GM19043 (cell line): ENCODE measurements around the gene RNASE8.

Experiments used
- ATAC-seq: cut with Tn5 transposase; IDR thresholded peaks from one replicate; pipeline ENCODE4 v1.9.1; 2021; ENCODE audit warnings: low read depth; ENCODE audit not compliant: unreplicated experiment

RNASE8 gene

DNA sequence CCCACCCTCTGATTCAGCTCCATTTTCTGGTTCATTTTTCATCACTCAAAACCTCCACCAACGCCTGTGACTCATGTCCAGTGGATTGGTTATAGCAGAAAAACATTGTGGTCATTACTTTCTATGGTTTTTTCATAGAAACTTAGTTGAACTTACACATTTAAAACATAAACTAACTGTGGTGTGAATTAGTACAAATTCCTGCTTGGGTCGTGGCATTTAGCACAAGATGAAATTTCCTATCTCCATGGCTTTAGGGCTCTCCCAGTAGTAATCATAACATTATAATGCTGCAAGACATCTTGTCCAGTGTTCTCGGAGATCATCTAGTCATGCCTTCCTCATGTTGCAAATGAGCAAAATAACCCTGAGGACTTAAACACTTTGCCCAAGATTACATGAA, 8.3 kb upstream of the RNASE8 start:
- no peak for ATAC-seq

DNA sequence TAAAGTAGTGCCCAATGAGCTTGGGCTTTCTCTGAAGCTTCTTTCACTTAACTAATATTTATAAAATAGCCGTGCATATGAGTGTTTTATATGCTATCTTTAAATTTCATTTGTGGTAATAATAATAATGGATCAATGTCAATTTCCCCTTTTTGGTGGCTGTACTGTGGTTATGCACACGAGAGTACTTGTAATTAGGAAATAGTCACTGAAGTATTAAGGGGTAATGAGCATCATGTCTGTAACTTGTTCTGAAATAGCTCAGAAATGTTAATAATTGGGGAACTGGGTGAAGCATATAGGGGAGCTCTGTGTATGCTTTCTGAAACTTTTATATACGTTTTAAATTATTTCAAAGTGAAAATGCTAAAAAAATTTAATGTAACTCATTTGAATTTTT, 7.0 kb upstream of the RNASE8 start:
- ATAC-seq, result no peak

DNA sequence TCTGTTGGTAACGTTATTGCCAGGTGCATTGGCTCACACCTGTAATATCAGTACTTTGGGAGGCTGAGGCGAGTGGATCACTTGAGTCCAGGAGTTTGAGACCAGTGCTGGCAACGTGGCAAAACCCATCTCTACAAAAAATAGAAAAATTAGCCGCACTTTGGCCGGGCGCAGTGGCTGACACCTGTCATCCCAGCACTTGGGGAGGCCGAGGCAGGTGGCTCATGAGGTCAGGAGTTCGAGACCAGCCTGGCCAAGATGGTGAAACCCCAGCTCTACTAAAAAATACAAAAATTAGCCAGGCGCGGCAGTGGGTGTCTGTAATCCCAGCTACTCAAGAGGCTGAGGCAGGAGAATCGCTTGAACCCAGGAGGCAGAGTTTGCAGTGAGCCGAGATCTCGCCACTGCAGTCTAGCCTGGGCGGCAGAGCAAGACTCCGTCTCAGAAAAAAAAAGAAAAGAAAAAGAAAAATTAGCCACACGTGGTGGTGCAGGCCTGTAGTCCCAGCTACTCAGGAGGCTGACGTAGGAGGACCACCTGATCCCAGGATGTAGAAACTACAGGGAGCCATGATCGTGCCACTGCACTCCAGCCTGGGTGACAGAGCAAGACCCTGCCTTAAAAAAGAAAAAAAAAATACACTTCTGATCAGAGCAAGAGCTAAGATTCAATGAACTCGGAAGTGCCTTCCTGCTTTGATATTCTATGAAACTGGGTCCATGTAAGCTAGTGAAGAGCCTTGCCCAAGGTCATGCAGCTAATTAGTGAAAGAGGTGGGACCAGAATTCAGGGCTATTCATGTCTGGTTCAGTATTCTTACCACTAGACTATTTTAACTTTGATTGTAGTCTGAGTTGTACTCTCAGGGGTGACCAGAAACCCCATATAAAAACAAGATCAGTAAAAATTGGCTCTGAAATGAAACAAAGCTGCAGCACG, 4.2 kb upstream of the RNASE8 start:
- no peak for ATAC-seq

DNA sequence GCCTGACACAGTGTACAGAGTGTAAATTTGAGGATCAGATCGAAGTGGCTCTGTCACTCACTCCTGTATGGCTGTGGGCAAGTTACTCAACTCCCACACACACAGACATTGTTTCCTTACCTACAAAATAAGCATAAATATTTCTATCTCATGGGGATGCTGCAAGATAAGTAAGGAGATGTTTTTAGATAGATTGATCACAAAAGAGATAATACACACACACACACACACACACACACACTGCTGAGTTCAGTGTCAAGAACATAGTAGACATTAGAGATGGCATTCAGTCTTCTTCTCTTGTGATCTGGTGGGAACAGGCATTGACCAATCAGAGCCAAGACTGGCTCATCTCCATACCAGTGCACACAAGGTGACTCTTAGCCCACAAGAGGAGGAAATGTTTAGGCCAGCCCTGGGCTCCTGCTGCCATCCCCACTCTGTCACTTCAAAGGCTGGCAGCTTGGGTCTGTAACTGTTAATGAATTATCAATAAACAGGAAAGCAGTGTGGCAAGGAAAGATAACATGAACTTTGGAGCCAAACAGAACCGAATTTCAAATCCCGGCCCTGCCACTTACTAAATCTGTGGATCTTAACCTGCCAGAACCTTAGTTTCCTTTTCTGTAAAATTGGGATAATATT, 3.4 kb upstream of the RNASE8 start:
- ATAC-seq, result no peak

DNA sequence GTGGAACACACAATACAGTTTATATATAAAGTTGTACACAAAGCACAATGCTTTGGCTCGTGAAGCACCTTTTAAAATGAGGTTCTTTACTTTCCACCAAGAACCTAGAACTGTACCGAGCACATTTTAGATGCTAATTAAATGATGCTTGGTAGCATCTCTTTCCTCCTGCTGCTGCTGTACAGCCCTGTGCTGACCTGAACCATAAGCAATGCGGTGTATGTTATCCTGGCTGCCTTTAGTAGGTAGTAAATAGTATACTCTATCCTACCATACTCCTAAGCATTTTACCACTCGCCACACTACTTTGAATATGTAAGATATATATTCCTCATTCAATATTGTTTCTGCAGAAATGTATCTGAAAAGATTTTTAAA, 2.9 kb upstream of the RNASE8 start:
- no peak for ATAC-seq

DNA sequence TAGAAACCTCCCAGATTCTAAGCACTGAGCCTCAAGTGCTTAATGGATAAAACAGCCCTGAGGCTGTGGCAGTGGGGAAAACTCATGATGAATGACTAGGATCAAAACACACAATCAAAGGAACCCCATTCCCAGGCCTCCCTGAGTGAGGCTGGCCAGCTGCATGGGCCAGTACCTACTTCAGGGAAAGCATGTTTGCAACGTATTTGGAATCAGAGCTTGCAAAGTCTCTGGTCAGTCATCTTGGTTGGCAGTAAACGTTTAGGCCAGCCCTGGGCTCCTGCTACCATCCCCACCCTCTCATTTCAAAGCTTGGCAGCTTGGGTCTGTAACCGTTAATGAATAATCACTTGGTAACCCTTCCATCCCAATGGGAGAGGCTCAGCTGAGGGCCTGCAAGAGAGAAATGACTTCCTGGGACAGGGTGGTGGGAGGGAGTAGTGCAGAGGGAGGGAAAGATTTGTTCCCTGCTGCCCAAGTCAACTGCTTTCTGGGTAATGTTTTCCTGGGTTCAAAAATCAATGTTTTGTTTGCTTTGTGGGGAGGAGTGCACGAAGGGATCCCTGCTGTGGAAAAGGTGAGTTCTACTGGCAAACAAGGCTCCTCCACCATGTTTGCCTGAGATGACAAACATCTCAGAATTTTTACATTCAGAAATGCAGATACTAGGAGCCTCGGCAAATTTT, 2.0 kb upstream of the RNASE8 start:
- no peak for ATAC-seq

DNA sequence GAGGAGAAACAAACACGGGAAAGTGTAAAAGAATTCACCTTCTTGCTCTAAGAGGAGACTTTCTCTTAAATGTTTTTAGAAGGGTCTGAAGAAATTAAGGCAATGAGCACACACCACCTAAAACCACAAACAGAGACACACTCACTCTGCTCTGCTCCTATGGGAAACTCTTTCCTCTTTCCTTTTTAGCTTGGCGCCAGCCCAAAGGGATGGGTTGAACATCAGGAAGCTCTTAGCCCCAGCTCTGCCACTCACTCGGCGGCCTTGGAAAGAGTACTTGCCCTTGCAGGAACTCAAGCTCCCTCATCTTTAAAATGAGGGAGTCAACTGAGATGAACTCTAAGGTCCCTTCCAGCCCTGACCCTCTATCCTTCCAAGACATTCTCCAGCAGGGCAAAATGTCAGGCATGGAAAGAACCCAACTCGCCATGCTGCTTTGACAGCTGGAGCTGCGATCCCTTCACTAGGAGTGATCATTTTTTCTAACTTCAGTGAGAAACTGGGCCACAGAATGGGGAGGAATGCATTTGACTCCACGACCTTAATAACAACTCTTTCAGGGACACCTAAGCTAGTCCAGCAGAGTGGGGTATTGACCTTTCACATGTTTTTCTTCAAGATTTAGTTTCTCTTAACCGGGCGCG, 980 bp upstream of the RNASE8 start:
- no peak for ATAC-seq

DNA sequence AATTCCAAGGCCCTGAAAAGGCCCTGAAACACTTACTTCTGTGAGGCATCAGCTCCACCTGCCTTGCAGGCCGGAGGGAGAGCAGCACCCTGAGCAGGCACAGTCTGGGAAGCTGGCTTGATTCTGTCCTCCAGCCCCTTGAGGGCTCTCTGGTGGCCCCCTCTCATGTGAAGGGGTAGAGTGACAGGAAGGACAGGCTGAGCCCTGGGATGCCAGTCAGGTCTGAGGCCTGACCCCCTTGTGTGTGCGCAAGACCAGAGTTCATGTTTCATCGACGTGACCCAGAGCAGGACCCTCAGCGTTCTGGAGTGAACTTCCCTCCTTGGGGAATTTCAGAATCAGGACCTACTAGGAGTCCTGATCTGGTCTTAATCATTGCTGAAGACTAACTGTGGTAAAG, 1.3 kb downstream of the RNASE8 start:
- ATAC-seq, result no peak

DNA sequence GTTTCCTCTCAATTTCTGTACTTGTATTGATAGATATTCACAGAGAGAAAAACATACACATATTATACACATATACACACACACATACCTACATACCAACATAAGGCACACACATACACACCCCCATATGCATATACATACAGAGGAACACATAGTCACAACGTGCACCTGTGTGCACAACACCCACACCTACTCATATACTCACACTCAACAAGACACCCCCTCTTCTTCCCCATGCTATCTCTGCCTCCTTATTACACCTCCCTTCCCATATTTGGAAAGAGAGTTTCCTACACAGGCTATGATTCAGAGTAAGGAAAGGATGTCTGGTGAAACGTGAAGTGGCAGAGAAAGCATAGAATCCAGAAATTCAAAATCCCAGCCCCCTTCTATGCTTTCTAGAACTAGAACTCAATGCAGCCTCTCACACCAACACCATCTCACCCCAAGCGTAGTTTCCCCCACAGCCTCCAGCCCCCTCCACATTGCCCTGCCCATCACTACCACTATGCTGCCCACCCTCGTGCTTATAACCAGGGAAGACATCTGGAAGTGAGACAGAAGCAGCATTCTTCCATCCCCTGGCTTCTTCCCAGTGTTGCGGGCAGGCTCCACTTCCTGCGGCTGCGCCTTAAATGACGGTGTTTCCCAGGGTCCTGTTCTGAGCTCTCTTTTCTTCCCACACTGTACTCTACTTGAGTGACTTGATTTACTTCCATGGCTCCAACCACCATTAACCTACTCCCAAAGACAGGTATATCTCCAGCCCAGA, 2.4 kb downstream of the RNASE8 start:
- no peak for ATAC-seq

DNA sequence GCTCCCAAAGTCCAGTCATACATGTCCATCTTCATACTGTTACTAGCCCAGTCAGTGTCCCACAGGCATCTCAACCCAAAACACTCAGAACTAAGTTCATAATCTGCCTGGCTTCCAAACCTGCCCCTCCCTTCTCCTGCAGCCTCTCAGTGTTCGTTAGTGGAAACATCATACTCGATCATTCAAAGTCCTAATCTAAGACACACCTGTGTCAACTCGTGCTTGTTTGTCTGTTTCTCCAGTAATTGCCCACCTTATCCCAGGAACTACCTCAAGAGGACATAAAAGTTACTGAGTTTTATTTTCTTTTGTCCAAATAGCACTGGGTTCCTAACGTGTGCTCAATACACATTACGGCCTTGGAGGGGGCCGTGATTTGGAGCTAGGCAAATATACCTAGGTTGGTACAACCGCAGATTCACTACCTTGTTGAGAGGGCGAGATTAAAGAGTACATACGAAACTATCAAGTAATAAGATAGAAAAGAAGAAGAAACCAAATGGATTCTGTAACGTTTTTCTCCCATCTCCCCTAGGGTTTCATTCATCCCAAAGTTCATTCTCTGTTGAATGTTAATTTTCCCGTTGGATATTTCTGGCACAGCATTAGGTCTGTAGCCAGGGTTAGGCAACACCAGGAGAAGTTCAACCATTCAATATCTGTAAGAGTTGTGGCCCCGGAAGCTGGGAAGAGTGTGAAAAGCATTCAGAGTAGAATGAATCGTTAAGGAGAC, 3.2 kb downstream of the RNASE8 start:
- no peak for ATAC-seq

DNA sequence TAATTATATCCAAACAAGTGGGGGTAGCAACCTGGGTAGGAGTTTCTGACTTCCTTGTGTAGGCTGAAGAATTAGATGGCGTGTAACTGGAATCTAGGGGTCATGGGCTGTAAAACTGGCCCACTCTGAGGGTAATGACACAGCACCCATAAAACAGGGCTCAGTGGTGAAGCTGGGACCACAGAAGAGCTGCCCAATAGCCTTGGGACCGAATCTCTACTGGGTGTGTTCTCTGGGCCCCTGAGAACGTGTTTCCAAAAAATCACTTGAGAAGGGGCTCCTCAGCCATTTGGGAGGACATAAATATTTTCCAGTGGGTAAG, 3.7 kb downstream of the RNASE8 start:
- no peak for ATAC-seq

DNA sequence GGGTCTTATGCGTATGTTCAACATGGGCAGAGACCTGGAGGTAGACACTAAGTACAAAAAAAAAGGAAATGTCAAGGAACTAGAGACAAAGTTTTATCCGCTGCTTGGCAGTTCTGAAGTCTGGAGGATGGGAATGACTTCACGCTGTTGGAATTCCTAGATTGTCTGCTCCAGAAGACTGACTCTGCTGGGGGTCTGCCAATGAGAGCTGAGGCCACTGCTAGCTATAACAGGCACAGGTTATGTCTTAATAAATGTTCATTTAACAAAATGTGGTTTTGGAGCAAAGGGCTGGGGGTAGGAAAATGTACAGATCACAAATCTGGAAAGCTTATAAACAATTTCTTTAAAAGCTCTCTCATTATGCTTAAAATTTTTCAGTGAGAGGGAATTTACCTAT, 5.9 kb downstream of the RNASE8 start:
- ATAC-seq, result no peak

DNA sequence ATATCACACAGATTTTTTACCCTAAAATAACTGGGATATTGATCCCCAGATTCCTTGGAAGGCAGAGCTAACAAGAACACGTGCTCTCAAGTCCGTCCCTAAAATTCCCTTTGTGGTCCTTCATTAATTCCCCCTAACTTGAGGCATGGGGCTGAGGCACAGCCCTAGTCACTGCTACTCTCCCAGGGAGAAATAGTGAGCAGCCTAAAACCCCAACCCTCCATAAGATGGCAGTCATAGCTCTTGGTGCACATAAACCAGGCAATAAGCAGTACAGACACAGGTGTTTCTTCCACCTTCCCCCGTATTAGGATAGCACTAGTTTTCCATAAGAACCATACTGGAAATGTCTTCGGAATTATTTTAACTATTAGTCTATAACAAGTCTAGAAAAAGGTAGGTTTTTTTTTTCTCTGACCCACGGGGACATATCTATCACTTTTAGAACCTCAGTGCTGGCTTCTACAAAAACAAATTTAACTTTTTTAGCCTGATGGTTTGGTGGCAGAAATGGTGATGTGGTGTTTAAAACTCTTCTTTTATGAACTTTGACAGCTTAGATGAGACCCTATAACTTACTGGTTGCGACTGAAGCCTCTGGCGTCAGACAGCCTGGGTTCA, 9.4 kb downstream of the RNASE8 start:
- ATAC-seq, result no peak

DNA sequence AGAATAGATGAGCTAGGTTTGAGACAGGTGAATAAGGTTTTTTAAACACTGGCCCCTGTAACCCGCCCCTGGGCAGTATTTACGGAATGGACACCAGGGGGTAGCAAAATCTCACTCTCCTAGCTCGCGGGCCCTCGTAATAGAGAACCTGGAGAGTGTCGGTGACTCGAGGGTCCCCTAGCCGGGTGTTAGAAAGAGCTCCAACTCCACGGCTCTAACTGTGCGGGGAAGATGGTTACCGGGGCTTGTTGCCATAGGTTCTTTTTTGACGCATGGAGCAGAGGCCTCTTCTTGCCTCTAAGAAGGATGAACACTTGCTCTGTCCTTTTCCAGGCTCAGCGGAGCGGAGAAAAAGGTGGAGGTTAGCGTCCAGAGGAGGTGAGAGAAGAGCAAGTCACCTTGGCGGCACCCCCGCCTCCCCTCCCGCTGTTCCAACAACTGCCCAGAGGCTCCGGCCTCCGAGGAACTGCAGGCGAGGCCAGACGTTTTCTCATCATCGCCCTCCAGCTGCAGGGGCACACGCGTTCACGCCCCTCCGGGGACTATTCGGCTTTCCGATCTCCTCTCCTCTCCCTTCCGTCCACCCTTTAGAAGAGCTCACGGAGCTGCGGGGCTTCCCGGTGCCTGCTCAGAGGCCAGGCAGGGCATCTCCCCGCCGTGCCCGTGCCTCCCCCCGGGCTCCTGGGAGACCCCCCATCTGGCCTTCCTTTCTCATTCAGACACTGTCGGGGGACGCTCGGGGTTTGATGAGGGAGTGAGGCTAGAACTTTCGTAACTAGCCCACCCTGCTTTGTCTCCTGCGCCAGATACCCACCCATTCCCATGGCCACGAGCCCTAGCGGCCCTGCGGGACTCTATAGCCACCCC, 11.1 kb downstream of the RNASE8 start:
- no peak for ATAC-seq

DNA sequence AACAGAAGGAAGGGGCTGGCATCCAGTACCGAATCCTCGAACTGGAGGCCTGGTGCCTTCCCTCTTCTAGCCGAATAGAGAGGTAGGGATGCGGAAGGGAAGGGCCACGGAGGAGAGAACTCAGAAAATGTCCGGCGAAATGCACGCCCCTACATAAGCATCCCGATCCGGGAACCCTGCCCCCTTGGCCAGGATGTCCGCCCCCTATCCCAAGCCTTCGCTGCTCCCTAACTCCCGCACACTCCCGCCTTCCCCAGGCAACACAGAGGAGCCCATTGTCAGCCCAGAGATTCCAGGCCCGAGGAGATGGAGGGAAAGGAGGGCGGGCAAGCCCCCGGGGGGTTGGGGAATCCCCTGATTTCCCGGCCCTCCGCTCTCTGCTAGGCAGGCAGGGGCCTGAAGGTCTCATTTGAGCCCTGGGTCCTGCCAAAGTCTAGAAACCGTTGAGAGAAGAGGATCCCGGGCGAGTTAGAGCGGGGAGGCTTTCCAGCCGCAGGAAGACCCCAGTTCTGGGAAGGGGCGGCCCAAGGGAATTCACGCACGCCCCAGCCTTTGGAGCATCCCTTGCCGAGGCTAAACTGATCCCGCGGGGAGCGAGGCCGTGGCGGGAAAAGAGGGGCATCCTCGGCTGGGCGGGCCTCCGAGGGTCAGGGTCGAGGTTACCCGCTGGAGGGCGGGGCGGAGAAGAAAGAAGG, 11.9 kb downstream of the RNASE8 start:
- no peak for ATAC-seq

DNA sequence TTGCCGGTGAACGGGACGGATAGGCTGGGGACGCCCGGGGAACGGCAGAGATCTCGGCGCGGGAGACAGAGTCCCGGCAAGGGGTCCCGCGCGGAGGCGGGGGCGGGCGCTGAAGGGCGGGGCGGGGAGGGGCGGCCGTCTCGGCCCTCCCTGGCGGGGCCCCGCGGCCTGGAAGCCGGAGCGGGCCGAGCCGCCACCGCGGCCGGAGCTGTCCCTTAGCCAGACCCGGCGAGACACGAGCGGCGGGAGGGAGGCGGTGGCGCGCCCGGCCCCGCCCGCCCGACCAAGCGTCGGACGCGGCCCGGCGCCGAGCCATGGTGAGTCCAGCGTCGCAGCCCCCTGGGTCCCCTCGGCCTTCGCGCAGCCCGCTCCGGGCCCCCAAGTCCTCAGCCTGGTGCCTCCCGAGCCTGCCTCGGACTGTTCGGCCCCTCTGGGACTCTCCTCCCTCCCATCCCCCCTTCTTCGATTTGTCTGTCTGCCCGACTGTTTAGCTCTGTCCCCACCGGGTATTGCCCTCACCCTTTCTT, 12.5 kb downstream of the RNASE8 start, which contains the start of gene ARHGEF40:
Gene ARHGEF40 (plus strand): TSS at position 222 of the 527 bp plus-strand sequence. CDS start 93 bp downstream, at position 315.
- ATAC-seq, result no peak

DNA sequence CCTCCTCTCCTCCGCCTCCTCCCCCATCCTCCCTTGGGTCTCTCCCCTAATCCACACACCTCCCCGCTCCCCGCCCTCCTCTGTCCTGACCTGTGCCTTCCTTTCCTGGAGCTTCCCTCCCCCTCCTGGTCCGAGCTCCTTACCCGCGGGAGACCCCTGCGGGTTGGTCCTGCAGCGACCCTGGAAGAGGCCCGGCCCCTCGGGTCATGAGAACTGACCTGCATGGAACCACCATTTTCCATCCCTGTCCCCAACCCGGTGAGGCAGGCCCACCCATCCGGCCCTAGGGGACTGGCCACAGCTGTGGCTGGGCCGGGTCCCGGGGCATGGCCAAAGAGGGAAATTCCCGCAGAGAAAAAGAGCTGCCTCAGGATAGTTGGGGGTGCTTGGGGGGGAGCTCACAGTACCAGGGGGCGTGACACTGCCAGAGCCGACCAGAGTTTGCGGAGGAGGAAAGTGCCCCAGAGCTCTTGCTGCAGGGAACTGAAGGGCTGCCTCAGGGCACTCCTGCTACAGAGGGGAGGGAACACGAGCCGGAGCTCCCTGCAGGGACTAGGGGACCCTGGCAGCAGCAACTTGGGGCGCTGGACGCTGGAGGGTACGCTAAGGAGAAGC, 13.1 kb downstream of the RNASE8 start:
- ATAC-seq, result peak; percentile 5
